GM23338 (cell line): Measurements from ENCODE around the gene SYTL1.

Experiments
- CTCF ChIP-seq, 2 experiments: fragments of 200-600 bp in 1 of 2; sonication (generic) in 1 of 2; conservative IDR thresholded peaks; 2 replicates each; pipeline versions ENCODE4 v1.5.1 to v1.6.1; 2016 to 2017; ENCODE audit warnings: antibody characterized with exemption in 2 of 2, low read depth in 2 of 2, mild to moderate bottlenecking in 2 of 2, moderate library complexity in 1 of 2
- EZH2 ChIP-seq: fragments of 200-600 bp; sonication (generic); IDR thresholded peaks from one replicate; pipeline ENCODE4 v1.8.0; 2017; ENCODE audit warnings: antibody characterized with exemption, mild to moderate bottlenecking, low read depth; ENCODE audit not compliant: unreplicated experiment
- EZH2phosphoT487 ChIP-seq: fragments of 200-600 bp; sonication (generic); IDR thresholded peaks from one replicate; pipeline ENCODE4 v1.8.1; 2018; ENCODE audit warnings: antibody characterized with exemption; ENCODE audit not compliant: unreplicated experiment
- JUNB ChIP-seq: IDR thresholded peaks from one replicate; pipeline ENCODE4 v1.6.1; 2016; ENCODE audit warnings: antibody characterized with exemption; ENCODE audit not compliant: unreplicated experiment
- POLR2AphosphoS5 ChIP-seq: IDR thresholded peaks from 2 replicates; pipeline ENCODE4 v1.6.1; 2016; ENCODE audit warnings: antibody characterized with exemption, low read depth
- REST ChIP-seq: IDR thresholded peaks from one replicate; pipeline ENCODE4 v1.6.1; 2018; ENCODE audit warnings: antibody characterized with exemption; ENCODE audit not compliant: unreplicated experiment
- STAT1 ChIP-seq: IDR thresholded peaks from one replicate; pipeline ENCODE4 v1.6.1; 2016; ENCODE audit warnings: antibody characterized with exemption; ENCODE audit not compliant: unreplicated experiment
- ZNF331 ChIP-seq: fragments of 250-450 bp; sonication (Bioruptor Pico); IDR thresholded peaks from 2 replicates; pipeline ENCODE4 v1.5.0; 2020; ENCODE audit warnings: low read depth, mild to moderate bottlenecking, moderate library complexity

- no peak for TF ChIP-seq CTCF (conservative IDR thresholded peaks at IDR 0.05; ENCODE audit: low read depth in 2 of 2)
- TF ChIP-seq EZH2 = no peak
- TF ChIP-seq POLR2AphosphoS5 = no peak
- no peak for TF ChIP-seq STAT1
- no peak for TF ChIP-seq REST
- no peak for TF ChIP-seq ZNF331 (CRISPR knock-in tag)
- no peak for TF ChIP-seq JUNB
- no peak for TF ChIP-seq EZH2phosphoT487
These were observed 43.9 kb upstream of the SYTL1 start for GRCh38 chr1:27297903-27298302.
